ENCODE results near the gene CERS1.

The CERS1 gene

GRCh38 chr19:18853755-18854427 is 42.1 kb downstream of the CERS1 start:
- no peak for DNase-seq

DNA sequence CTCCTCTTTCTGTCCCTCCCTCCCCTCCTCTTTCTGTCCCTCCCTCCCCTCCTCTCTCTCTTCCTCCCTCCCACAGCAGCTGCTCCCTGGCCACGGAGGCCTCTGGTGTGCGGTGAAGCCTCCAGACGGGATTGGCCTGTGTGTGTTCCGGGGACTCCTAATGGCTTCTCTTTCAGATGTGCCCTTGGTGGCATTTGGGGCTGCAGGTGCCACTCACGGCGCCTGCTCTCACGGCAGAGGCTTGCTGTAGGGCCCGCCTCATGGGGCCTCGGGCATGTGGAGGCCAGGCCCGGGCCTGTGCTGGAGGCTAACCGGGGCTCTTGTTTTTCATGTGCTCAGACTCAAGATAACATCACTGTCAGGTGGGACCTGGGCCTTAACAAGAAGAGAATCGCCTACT is 43.3 kb downstream of the CERS1 start:
- no peak for DNase-seq

DNA sequence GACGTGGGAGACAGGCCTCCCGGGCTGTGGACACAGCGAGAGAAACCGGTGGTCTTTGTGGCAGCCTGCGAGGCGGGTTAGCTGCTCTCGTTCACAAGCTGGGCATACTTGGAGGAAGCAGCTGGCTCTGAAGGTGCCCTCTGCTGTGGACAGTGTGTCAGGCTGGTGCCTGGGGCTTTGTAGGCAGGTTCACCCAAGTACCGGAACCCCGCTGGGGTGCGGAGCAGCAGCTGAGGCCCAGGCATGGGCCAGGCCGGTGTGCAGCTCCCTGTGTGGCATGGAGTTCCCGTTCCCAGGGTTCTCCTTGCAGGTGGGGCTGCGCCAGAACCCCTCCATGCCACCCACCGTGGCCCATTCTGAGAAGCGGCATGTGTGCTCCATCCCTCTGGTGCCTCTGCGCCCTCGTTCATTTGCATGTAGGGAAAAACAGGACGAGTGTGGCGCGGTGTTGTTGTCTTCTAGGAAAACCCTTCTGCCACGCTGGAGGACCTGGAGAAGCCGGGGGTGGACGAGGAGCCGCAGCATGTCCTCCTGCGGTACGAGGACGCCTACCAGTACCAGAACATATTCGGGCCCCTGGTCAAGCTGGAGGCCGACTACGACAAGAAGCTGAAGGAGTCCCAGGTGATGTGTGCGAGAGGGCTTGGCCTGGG is 44.2 kb downstream of the CERS1 start:
- no peak for DNase-seq

DNA sequence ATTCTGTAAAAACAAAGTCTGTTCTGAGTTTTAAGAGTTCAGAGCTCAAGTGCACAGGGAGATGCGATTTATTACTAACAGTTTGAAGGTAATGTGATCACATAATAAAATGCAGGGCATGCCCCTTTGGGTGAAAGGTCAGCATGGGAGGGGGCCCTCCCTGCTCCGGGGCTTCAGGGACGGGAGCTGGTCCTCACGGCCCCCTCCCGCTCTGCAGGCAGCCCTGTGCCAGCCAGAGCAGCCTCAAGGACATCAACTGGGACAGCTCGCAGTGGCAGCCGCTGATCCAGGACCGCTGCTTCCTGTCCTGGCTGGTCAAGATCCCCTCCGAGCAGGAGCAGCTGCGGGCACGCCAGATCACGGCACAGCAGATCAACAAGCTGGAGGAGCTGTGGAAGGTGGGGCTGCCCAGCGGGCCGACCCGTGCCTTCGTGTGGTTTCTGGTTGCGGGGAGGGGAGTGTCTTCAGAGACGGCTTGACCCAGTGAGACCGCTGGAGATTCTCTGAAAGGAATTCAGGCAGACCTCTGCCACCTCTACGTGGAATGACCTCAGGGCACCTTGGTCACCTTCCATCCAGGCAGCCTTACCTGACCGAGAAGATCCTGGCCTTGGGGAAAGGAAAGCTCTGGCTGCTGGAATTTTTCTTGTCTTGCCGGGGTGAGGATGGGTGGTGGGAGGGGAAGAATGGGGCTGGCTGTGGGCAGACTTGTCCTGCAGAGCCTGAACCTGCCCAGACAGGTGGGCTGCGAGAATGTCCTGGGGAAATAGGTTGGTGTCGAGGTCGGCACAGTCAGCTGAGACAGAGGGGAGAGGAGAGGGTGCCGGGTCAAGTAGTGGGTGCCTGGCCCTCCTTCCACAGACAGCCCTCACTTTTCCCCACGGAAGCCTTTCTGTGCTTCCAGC is 45.2 kb downstream of the CERS1 start:
- DNase-seq = no peak

DNA sequence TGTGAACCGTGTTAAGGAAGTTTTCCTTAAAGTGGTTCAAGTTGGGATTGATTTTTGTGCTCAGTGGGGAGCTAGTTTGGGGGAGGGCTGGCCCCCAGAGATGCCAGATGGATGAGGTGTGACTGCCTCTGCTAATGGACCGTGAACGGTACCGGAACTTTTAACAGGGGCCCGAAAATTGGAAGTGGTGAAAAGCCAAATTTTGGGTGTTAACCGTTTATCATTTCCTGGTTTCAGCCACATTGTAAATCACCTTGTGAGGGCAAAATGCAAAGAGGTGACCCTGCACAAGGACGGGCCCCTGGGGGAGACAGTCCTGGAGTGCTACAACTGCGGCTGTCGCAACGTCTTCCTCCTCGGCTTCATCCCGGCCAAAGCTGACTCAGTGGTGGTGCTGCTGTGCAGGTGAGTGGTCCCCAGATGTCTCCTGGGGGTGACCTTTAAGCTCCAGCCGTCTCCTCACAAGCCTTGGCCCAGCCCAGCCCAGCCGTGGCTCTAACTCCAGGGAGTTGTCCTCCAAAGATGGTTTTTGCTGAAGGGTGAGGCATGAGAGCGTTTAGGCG is 46.0 kb downstream of the CERS1 start:
- DNase-seq = no peak

- DNase-seq = peak; percentile 39
Measured at GRCh38 chr19:18848878-18849661, 46.9 kb downstream of the CERS1 start.

- no peak for DNase-seq
Measured at GRCh38 chr19:18847549-18848463, 48.2 kb downstream of the CERS1 start.

DNA sequence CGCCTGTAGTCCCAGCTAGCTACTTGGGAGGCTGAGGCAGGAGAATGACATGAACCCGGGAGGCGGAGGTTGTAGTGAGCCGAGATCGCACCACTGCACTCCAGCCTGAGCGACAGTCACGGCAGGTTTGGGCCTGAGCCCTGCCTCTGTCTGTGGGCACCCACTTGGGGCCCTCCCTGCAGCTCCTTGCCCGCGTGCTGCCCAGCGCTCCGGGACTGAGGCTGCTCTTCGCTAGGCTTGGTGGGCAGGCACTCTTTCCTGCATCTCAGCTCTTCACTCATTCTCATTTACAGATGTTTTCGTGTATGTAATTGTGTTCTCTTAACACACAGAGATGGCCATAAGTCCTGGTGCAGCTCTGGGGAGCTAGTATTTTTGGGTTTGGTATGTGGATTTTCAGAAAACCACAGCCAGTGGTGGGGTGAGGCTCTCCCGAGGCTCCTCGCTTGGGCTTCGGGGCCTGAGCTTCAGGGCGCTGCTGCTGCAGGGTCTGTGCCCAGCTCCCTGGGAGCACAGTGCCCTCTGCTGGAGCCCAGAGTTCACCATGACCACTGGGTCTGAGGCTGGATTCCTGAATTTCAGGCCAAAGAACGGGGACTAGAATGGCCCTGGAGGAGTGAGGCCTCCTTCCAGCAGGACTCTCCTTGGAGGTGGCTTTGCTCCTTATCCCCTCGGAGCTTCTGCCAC is 49.0 kb downstream of the CERS1 start:
- DNase-seq = peak; percentile 67

DNA sequence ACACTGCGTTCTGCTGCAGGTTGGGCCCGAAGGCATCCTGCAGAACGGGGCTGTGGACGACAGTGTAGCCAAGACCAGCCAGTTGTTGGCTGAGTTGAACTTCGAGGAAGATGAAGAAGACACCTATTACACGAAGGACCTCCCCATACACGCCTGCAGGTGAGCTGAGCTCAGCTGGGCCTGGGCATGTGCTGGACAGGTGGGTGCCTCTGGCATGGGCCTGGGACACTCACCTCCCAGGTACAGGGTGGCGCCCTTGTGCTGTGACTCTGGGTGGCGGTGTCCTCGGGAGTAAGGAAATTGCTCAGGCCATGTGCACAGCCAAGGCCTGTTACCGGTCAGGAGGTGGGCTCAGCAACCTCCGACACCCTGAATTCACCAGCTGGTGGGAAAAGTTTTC is 50.0 kb downstream of the CERS1 start:
- DNase-seq = no peak

DNA sequence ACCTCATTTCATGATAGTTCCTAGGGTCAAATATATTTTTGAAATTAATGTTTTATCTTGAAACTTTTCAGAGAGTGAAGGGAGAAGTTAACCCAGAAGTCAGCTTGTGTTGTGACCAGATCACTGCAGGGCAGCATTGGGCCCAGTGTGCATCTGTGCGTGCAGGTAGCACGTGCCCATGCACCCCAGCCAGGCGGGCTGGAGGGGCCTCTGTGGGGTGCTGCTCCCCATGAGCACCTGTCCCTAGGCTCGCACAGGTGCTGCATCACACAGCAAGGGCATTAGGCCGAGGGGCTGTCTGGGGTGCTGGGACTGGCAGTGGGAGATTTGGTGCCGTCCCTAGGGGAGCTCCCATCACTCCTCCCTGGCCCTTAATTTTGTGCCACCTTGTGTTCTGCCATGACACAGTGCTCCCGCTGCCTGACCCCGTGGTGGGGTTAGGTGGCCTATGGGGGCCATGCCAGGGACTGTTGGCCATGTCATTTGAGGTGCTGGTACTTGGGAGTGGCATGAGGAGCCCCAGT is 51.1 kb downstream of the CERS1 start:
- no peak for DNase-seq

GRCh38 chr19:18843960-18844359 is 52.0 kb downstream of the CERS1 start:
- no peak for DNase-seq

DNA sequence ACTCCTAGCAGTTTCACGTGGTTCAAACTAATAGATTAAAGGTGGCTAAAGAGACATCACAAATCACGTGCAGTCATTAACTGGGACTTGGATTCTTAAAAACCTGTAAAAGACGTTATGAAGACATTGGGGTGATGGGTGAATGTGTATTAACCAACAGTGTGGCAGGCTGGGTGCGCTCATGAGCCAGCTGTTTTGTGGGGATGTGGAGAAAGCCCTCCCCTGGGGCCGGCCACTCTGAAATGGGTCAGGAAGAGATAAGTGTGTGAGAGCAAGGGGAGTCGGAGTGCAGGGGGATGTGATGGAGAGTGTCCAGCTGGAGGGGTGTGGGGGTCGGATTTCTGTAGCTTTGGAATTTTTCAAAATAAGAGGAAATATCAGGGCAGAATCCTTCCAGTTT is 53.8 kb downstream of the CERS1 start:
- DNase-seq = no peak

- DNase-seq = no peak
Measured at GRCh38 chr19:18841400-18841799, 54.6 kb downstream of the CERS1 start.

DNA sequence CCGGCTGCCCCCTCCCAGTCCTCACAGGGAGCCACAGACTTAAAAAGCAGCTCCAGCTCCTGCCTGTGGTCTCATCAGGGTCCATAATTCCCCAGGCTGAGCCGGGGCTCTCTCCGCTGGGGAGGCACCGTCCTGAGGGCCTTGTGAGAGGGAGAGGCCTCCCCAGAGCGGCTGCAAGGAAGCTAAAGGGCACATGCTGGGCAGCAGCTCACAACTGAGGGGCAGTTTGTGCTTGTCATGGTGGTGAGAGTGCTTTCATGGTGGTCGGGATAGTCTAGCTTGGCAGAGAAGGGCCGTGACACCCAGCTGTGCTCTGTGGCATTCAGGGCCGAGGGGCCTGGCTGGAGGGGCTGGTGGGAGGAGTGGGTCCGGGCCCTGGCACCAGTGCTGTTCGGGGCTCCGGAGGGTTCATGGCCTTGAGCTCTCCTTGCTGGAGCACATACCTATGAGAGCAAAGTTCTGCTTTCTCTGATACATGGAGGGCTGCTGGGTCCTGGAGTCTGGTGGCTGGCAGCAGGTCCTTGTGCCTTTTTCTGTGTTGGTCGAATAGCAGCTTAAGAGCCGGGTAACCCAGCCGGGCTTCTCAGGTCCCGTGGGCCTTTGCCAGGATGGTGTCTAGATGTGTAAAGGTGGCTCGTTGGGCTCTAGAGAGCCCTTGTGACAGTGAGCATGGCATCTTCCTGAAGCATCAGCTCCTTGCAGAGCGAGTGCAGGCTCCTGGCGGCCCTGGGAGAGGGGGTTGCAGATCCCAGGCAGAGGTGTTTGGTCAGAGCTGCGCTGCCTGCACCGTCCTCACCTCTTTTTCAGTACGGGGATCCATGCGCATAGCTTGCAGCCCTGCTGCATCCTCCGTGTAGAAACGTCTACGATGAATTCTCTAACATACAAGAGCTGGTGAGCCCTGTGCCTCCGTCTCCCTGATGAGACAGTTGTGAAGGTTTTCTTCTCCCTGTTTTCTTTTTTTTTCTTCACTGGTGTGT is 55.4 kb downstream of the CERS1 start:
- DNase-seq = no peak

GRCh38 chr19:18839465-18840287 is 56.3 kb downstream of the CERS1 start:
- no peak for DNase-seq

- DNase-seq = no peak
Measured at GRCh38 chr19:18834644-18834984, 61.3 kb downstream of the CERS1 start.

DNA sequence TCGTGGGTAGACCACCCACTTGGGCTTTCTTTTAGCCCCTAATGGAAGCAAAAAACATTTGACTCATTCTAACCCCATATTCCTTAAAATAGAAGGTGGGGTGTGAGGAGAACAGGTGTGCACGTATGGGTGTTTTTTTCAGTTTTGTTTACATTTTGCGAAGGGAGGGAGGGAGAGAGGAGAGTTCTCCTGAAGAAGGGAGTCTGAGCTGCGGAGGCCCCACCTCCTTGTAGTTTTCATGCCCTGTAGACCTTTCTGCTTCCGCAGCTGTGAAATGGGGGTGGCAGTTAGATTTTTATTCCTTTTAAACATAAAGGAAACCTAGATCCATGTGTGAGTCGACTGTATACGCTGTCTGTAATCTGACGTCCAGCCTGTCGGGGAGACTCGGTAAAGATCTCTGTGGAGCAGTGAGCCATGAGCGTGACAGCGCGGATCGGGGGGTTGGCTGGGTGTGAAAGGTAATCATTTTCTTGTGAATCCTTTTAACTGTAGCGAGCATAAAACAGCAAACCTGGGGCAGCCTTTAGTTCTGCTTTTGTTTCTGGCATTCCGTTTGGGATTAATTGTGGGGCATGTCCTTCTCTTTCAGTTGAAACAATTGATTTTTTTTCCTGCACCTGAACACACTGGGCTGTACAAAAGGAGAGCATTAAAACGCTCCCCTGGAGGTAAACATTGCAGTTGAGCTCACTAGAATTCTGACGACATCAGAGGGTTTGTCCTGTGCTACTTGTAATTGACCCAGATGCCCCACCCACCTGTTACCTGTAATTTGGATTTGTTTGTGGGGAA is 61.9 kb downstream of the CERS1 start:
- DNase-seq = no peak

GRCh38 chr19:18833141-18833476 is 62.8 kb downstream of the CERS1 start:
- DNase-seq = no peak
